Hepatocyte (in vitro differentiated cells): ENCODE data around the gene VPS33B. TPM values are rescaled to one million over a fixed set of nuclear protein-coding genes. Genes with fewer than 3 reads are reported as not detected.
A peak's percentile ranks its signal among the peaks of the same experiment; 100 is the strongest.

ENCODE experiments used
- DNase-seq: peaks from one replicate; pipeline ENCODE4 v3.0.0-alpha.2; 2016; ENCODE audit warnings: low spot score
- H2AFZ ChIP-seq: fragments of 200-600 bp; sonication (generic); 2 replicates; pipeline ENCODE4 v1.6.0; 2016; ENCODE audit warnings: antibody characterized with exemption, mild to moderate bottlenecking
- H3K27ac ChIP-seq: fragments of 200-600 bp; sonication (generic); 2 replicates; pipeline ENCODE4 v1.5.1; 2016; ENCODE audit warnings: mild to moderate bottlenecking
- H3K27me3 ChIP-seq: fragments of 200-600 bp; sonication (generic); 2 replicates; pipeline ENCODE4 v1.6.1; 2016
- H3K36me3 ChIP-seq: fragments of 200-600 bp; sonication (generic); replicated peaks from 2 replicates; pipeline ENCODE4 v1.5.1; 2016; ENCODE audit warnings: low read depth; ENCODE audit not compliant: insufficient read depth
- H3K4me1 ChIP-seq: fragments of 200-600 bp; sonication (generic); 2 replicates; pipeline ENCODE4 v1.5.1; 2016; ENCODE audit warnings: mild to moderate bottlenecking, moderate library complexity; ENCODE audit not compliant: insufficient read depth
- H3K4me2 ChIP-seq: fragments of 200-600 bp; sonication (generic); 2 replicates; pipeline ENCODE4 v1.6.0; 2016
- H3K4me3 ChIP-seq: fragments of 200-600 bp; sonication (generic); 2 replicates; pipeline ENCODE4 v1.5.1; 2016; ENCODE audit warnings: mild to moderate bottlenecking
- H3K79me2 ChIP-seq: fragments of 200-600 bp; sonication (generic); 2 replicates; pipeline ENCODE4 v1.6.0; 2017; ENCODE audit warnings: mild to moderate bottlenecking
- H3K9me2 ChIP-seq: fragments of 200-600 bp; sonication (generic); replicated peaks from 2 replicates; pipeline ENCODE4 v1.6.0; 2017; ENCODE audit warnings: mild to moderate bottlenecking; ENCODE audit not compliant: insufficient read depth
- H3K9me3 ChIP-seq: fragments of 200-600 bp; sonication (generic); 2 replicates; pipeline ENCODE4 v1.5.1; 2016; ENCODE audit warnings: low read depth, mild to moderate bottlenecking
- H4K20me1 ChIP-seq: fragments of 200-600 bp; sonication (generic); 2 replicates; pipeline ENCODE4 v1.6.0; 2016; ENCODE audit warnings: mild to moderate bottlenecking; ENCODE audit not compliant: insufficient read depth, poor library complexity, severe bottlenecking
- EZH2 ChIP-seq: fragments of 200-600 bp; sonication (generic); IDR thresholded peaks from 2 replicates; pipeline ENCODE4 v1.6.1; 2016; ENCODE audit warnings: antibody characterized with exemption, mild to moderate bottlenecking, borderline replicate concordance
- EZH2phosphoT487 ChIP-seq: fragments of 200-600 bp; sonication (generic); IDR thresholded peaks from one replicate; pipeline ENCODE4 v1.6.1; 2018; ENCODE audit warnings: antibody characterized with exemption, mild to moderate bottlenecking, low read depth, moderate library complexity; ENCODE audit not compliant: unreplicated experiment, severe bottlenecking
- WGBS: methylation state at CpG from one replicate; pipeline ENCODE4 v1.1.6; 2016; ENCODE audit warnings: low lambda C conversion rate; ENCODE audit errors: missing lambda C conversion rate; 5-methylcytosine and 5-hydroxymethylcytosine counted together
- polyA plus RNA-seq: library from polyadenylated mRNA; unstranded; fragments of >200 nt; fragmentation: Nextera tagmentation; extraction: Ambion mirVana; gene quantifications from 2 replicates; pipeline ENCODE4 v1.2.1, GENCODE V29; 2016
- total RNA-seq: library from RNA; depleted of rRNA; stranded (reverse); fragments of >200 nt; gene quantifications from 2 replicates; pipeline ENCODE4 v1.2.3, GENCODE V29; 2014
- TF ChIP-seq, protein P1 (sequence below): fragments of 200-600 bp; sonication (generic); IDR thresholded peaks from 2 replicates; pipeline ENCODE4 v1.5.1; 2016; ENCODE audit warnings: antibody characterized with exemption, mild to moderate bottlenecking; ENCODE audit not compliant: poor library complexity

The VPS33B gene
- total and polyA plus RNA-seq, 2 experiments from 2014 or later = 7.8 to 11.7 TPM

DNA sequence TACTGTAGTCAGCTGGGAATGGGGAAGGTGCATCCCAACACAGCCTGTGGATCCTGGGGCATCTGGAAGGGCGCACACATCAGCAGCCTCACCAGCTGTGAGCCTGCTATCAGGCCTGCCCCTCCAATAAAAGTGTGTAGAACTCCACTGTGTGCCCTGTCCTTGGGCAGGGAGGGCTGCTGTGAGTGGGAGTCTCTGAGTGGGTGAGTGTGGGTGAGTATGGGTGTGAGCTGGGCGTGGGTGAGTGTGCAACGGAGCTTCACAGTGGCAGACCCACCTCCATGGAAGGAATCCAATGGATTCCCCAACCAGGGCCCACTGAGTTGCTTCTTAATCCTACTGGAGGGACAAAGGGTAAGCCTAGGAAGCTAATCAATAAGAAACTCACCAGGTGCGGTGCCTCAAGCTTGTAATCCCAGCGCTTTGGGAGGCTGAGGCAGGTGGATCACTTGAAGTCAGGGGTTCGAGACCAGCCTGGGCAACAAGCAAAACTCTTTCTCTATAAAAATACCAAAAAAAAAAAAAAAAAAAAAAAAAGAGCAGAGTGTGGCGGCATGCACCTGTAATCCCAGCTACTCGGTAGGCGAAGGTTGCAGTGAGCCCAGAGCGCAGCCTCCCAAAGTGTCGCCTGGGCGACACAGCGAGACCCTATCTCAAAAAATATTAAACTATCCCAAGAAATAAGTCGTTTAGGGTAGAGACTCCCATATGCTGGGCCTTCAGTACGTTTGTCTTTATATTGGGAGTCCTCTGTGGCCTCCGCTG is 68.3 kb downstream of the VPS33B start:
- Histone ChIP-seq H4K20me1 (no peaks in the 10 kb centered on the region), H3K27me3 (no peaks in the 10 kb centered on the region), H3K36me3 (no peaks in the 10 kb centered on the region), H2AFZ (no peak overlapping the region), H3K27ac (no peak overlapping the region), H3K79me2 (peaks cover 3% of the 10 kb centered on the region), H3K4me3 (no peak overlapping the region), H3K4me1 (peaks cover 17% of the 10 kb centered on the region), H3K9me3 (no peaks in the 10 kb centered on the region), H3K9me2 (no peaks in the 10 kb centered on the region), H3K4me2 (peak overlapping the region; percentile 98)
- DNase-seq = no peak
- 77% methylated on average over 15 of the region's 16 CpGs for WGBS
- TF ChIP-seq, protein P1, sequence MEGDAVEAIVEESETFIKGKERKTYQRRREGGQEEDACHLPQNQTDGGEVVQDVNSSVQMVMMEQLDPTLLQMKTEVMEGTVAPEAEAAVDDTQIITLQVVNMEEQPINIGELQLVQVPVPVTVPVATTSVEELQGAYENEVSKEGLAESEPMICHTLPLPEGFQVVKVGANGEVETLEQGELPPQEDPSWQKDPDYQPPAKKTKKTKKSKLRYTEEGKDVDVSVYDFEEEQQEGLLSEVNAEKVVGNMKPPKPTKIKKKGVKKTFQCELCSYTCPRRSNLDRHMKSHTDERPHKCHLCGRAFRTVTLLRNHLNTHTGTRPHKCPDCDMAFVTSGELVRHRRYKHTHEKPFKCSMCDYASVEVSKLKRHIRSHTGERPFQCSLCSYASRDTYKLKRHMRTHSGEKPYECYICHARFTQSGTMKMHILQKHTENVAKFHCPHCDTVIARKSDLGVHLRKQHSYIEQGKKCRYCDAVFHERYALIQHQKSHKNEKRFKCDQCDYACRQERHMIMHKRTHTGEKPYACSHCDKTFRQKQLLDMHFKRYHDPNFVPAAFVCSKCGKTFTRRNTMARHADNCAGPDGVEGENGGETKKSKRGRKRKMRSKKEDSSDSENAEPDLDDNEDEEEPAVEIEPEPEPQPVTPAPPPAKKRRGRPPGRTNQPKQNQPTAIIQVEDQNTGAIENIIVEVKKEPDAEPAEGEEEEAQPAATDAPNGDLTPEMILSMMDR = no peak
- no peak for TF ChIP-seq EZH2phosphoT487
- no peak for TF ChIP-seq EZH2

DNA sequence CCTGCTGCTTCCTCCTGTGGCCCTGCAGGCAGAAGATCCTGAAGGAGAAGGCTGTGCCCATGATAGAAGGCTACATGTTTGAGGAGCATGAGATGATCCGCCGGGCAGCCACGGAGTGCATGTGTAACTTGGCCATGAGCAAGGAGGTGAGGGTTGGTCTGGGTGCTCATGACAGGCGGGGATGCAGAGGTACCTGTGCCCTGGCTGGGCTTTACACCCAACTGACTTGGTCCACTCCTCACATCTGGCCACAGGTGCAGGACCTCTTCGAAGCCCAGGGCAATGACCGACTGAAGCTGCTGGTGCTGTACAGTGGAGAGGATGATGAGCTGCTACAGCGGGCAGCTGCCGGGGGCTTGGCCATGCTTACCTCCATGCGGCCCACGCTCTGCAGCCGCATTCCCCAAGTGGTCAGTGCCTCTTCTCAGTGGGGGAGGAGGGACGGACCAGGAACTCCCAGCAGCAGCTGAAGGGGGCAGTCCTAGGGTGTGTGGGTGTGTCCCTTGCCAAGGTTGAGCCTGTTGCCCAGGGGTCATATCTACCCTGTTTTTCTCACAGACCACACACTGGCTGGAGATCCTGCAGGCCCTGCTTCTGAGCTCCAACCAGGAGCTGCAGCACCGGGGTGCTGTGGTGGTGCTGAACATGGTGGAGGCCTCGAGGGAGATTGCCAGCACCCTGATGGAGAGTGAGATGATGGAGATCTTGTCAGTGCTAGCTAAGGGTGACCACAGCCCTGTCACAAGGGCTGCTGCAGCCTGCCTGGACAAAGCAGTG is 69.3 kb downstream of the VPS33B start:
- H3K9me3 ChIP-seq = no peaks in the 10 kb centered on the region
- H2AFZ ChIP-seq = no peak overlapping the region
- H3K4me3 ChIP-seq = no peak overlapping the region
- DNase-seq = no peak
- peaks cover 3% of the 10 kb centered on the region for H3K79me2 ChIP-seq
- H4K20me1 ChIP-seq = no peaks in the 10 kb centered on the region
- H3K27ac ChIP-seq = no peak overlapping the region
- 96% methylated on average over 14 of the region's 14 CpGs for WGBS
- TF ChIP-seq, protein P1 = no peak
- TF ChIP-seq EZH2phosphoT487 (no peak), EZH2 (no peak)
- peaks cover 17% of the 10 kb centered on the region for H3K4me1 ChIP-seq
- H3K4me2 ChIP-seq = no peak overlapping the region
- H3K27me3 ChIP-seq = no peaks in the 10 kb centered on the region
- no peaks in the 10 kb centered on the region for H3K9me2 ChIP-seq
- H3K36me3 ChIP-seq = no peaks in the 10 kb centered on the region

DNA sequence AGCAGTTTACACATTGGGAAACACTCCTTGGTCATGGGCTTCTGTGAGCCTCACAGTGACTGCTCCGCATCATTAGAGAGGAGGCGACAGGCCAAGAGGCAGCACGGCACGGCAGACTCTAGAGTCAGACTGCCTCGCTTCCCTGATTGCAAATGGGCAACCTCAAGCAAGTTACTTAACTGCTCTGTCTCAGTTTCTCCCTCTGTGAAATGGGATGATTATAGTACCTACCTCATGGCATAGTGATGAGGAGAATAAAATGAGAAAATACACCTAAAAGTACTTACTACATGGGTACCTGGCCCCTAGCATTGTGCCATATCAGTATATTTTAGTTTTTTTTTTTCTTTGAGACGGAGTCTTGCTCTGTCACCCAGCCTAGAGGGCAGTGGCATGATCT is 71.7 kb downstream of the VPS33B start:
- Histone ChIP-seq H3K4me3 (no peak overlapping the region), H3K4me2 (no peak overlapping the region), H3K36me3 (no peaks in the 10 kb centered on the region), H3K27me3 (no peaks in the 10 kb centered on the region), H2AFZ (no peak overlapping the region), H4K20me1 (no peaks in the 10 kb centered on the region), H3K9me2 (no peaks in the 10 kb centered on the region), H3K79me2 (peaks cover under 1% of the 10 kb centered on the region), H3K4me1 (peaks cover 5% of the 10 kb centered on the region), H3K27ac (no peak overlapping the region), H3K9me3 (no peaks in the 10 kb centered on the region)
- no peak for DNase-seq
- 97% methylated on average over 6 of the region's 6 CpGs for WGBS
- TF ChIP-seq EZH2phosphoT487 (no peak), EZH2 (no peak)
- TF ChIP-seq, protein P1 = no peak
